ENCODE measurements around the gene GPR89B. TPM values are rescaled to one million over a fixed set of nuclear protein-coding genes. Genes with fewer than 3 reads are reported as not detected.
"Not testable (repeated sequence)": the region's sequence is repeated elsewhere in the genome, so short reads cannot be mapped to it uniquely, and the experiment has no call there.

The GPR89B gene
- total RNA-seq, 2 experiments from 2014 or later = 16.7 to 18.2 TPM

- H3K27me3 Mint-ChIP-seq, H3K9me3 Mint-ChIP-seq, H3K4me3 Mint-ChIP-seq, DNase-seq: not testable (repeated sequence)
- peaks cover 25% of the 10 kb centered on the region for H3K36me3 Mint-ChIP-seq
- peak overlapping the region; percentile 67 for H3K27ac Mint-ChIP-seq
- peaks cover 11% of the 10 kb centered on the region for H3K4me1 Mint-ChIP-seq
Measured at GRCh38 chr1:147987893-147988292, 59.7 kb downstream of the GPR89B start.

GRCh38 chr1:147992916-147993315 is 64.7 kb downstream of the GPR89B start:
- H3K27me3 Mint-ChIP-seq, H3K9me3 Mint-ChIP-seq: not testable (repeated sequence)
- H3K27ac Mint-ChIP-seq = peak overlapping the region; percentile 89

GRCh38 chr1:147993400-147993799 is 65.2 kb downstream of the GPR89B start:
- Mint-ChIP-seq H3K4me1 (peaks cover 15% of the 10 kb centered on the region), H3K4me3 (peak overlapping the region; percentile 42)

More at GRCh38 chr1:147992916-147993315, 64.7 kb downstream of the GPR89B start:
- H3K4me3 Mint-ChIP-seq, DNase-seq: not testable (repeated sequence)
- H3K4me1 Mint-ChIP-seq = peaks cover 15% of the 10 kb centered on the region
- H3K36me3 Mint-ChIP-seq = peaks cover 33% of the 10 kb centered on the region

GRCh38 chr1:147993825-147994615 is 65.8 kb downstream of the GPR89B start:
- not testable (repeated sequence) for H3K9me3 Mint-ChIP-seq, H3K27me3 Mint-ChIP-seq, DNase-seq
- H3K4me3 Mint-ChIP-seq = peak overlapping the region; percentile 2
- H3K4me1 Mint-ChIP-seq = peaks cover 18% of the 10 kb centered on the region
- H3K36me3 Mint-ChIP-seq = peaks cover 32% of the 10 kb centered on the region
- peak overlapping the region; percentile 89 for H3K27ac Mint-ChIP-seq

More at GRCh38 chr1:147993400-147993799, 65.2 kb downstream of the GPR89B start:
- H3K27me3 Mint-ChIP-seq, DNase-seq, H3K9me3 Mint-ChIP-seq: not testable (repeated sequence)
- peak overlapping the region; percentile 89 for H3K27ac Mint-ChIP-seq
- peaks cover 32% of the 10 kb centered on the region for H3K36me3 Mint-ChIP-seq

- Mint-ChIP-seq H3K4me1 (peaks cover 18% of the 10 kb centered on the region), H3K36me3 (peaks cover 23% of the 10 kb centered on the region)
- H3K27ac Mint-ChIP-seq, H3K9me3 Mint-ChIP-seq, H3K27me3 Mint-ChIP-seq, DNase-seq, H3K4me3 Mint-ChIP-seq: not testable (repeated sequence)
Measured at GRCh38 chr1:147996088-147996487, 67.9 kb downstream of the GPR89B start.

- not testable (repeated sequence) for H3K4me1 Mint-ChIP-seq, H3K9me3 Mint-ChIP-seq, DNase-seq, H3K27ac Mint-ChIP-seq, H3K36me3 Mint-ChIP-seq, H3K4me3 Mint-ChIP-seq
- peaks cover 10% of the 10 kb centered on the region for H3K27me3 Mint-ChIP-seq
Measured at GRCh38 chr1:148007724-148008123, 79.5 kb downstream of the GPR89B start.

- H3K36me3 Mint-ChIP-seq = peaks cover 12% of the 10 kb centered on the region
Measured at GRCh38 chr1:148010527-148010926, 82.3 kb downstream of the GPR89B start.

GRCh38 chr1:148013177-148014144 is 85.2 kb downstream of the GPR89B start:
- Mint-ChIP-seq H3K27me3 (peaks cover 34% of the 10 kb centered on the region), H3K36me3 (peaks cover 12% of the 10 kb centered on the region), H3K4me3 (peak overlapping the region; percentile 38), H3K4me1 (peaks cover 10% of the 10 kb centered on the region)
- H3K27ac Mint-ChIP-seq, H3K9me3 Mint-ChIP-seq, DNase-seq: not testable (repeated sequence)

More at GRCh38 chr1:148010527-148010926, 82.3 kb downstream of the GPR89B start:
- Mint-ChIP-seq H3K4me1 (peaks cover 10% of the 10 kb centered on the region), H3K27me3 (peaks cover 25% of the 10 kb centered on the region), H3K9me3 (no peaks in the 10 kb centered on the region), H3K27ac (no peak overlapping the region), H3K4me3 (no peak overlapping the region)
- no peak for DNase-seq

- Mint-ChIP-seq H3K27me3 (peaks cover 34% of the 10 kb centered on the region), H3K4me1 (peaks cover 10% of the 10 kb centered on the region), H3K36me3 (peaks cover 12% of the 10 kb centered on the region)
- DNase-seq, H3K9me3 Mint-ChIP-seq, H3K27ac Mint-ChIP-seq, H3K4me3 Mint-ChIP-seq: not testable (repeated sequence)
Measured at GRCh38 chr1:148014289-148015200, 86.3 kb downstream of the GPR89B start.

GRCh38 chr1:148024918-148025317 is 96.7 kb downstream of the GPR89B start:
- not testable (repeated sequence) for DNase-seq, H3K27ac Mint-ChIP-seq, H3K4me3 Mint-ChIP-seq, H3K9me3 Mint-ChIP-seq, H3K27me3 Mint-ChIP-seq, H3K4me1 Mint-ChIP-seq, H3K36me3 Mint-ChIP-seq

GRCh38 chr1:148027004-148027403 is 98.8 kb downstream of the GPR89B start:
- not testable (repeated sequence) for H3K4me1 Mint-ChIP-seq, DNase-seq, H3K9me3 Mint-ChIP-seq, H3K36me3 Mint-ChIP-seq, H3K27ac Mint-ChIP-seq, H3K4me3 Mint-ChIP-seq, H3K27me3 Mint-ChIP-seq

GRCh38 chr1:148032247-148032646 is 104.0 kb downstream of the GPR89B start:
- H3K27me3 Mint-ChIP-seq = peaks cover 14% of the 10 kb centered on the region
- H3K27ac Mint-ChIP-seq = peak overlapping the region; percentile 51
- not testable (repeated sequence) for DNase-seq, H3K4me1 Mint-ChIP-seq, H3K36me3 Mint-ChIP-seq, H3K9me3 Mint-ChIP-seq
- peak overlapping the region; percentile 63 for H3K4me3 Mint-ChIP-seq

- not testable (repeated sequence) for H3K4me3 Mint-ChIP-seq
Measured at GRCh38 chr1:148032690-148033089, 104.5 kb downstream of the GPR89B start.

GRCh38 chr1:148033147-148033546 is 104.9 kb downstream of the GPR89B start:
- not testable (repeated sequence) for H3K9me3 Mint-ChIP-seq, DNase-seq, H3K27ac Mint-ChIP-seq, H3K4me1 Mint-ChIP-seq, H3K4me3 Mint-ChIP-seq, H3K36me3 Mint-ChIP-seq
- peaks cover 14% of the 10 kb centered on the region for H3K27me3 Mint-ChIP-seq

More at GRCh38 chr1:148032690-148033089, 104.5 kb downstream of the GPR89B start:
- H3K9me3 Mint-ChIP-seq, DNase-seq, H3K4me1 Mint-ChIP-seq, H3K27ac Mint-ChIP-seq, H3K36me3 Mint-ChIP-seq: not testable (repeated sequence)
- H3K27me3 Mint-ChIP-seq = peaks cover 14% of the 10 kb centered on the region
